Osteoblast (primary cell): Measurements from ENCODE around the gene CHN2. TPM values are rescaled to one million over a fixed set of nuclear protein-coding genes. Genes with fewer than 3 reads are reported as not detected.

Experiments
- DNase-seq: peaks from one replicate; pipeline ENCODE4 v3.0.0; 2011; ENCODE audit warnings: low spot score, mixed read lengths; ENCODE audit not compliant: insufficient read length; ENCODE audit errors: missing footprints
- H2AFZ ChIP-seq: 2 replicates; pipeline ENCODE4 v1.6.0; 2011; ENCODE audit warnings: mild to moderate bottlenecking, low read length
- H3K27ac ChIP-seq: 2 replicates; pipeline ENCODE4 v1.5.1; 2011; ENCODE audit warnings: mild to moderate bottlenecking, low read depth, low read length, moderate library complexity
- H3K27me3 ChIP-seq: 2 replicates; pipeline ENCODE4 v1.6.0; 2012; ENCODE audit warnings: mild to moderate bottlenecking, control low read depth, inconsistent platforms, low read length, moderate library complexity; ENCODE audit not compliant: insufficient read depth
- H3K36me3 ChIP-seq: 2 replicates; pipeline ENCODE4 v1.5.1; 2011; ENCODE audit warnings: mild to moderate bottlenecking, low read length, control low read depth, moderate library complexity; ENCODE audit not compliant: insufficient read depth
- H3K4me1 ChIP-seq: 2 replicates; pipeline ENCODE4 v1.5.1; 2011; ENCODE audit warnings: mild to moderate bottlenecking, low read length, control low read depth, moderate library complexity; ENCODE audit not compliant: insufficient read depth
- H3K4me2 ChIP-seq: 2 replicates; pipeline ENCODE4 v1.6.0; 2011; ENCODE audit warnings: mild to moderate bottlenecking, low read length; ENCODE audit not compliant: insufficient read depth
- H3K4me3 ChIP-seq: fragments of 200-600 bp; sonication (generic); 3 replicates; pipeline ENCODE4 v1.5.1; 2012; ENCODE audit warnings: mild to moderate bottlenecking, low read length, inconsistent platforms; ENCODE audit not compliant: insufficient read depth
- H3K79me2 ChIP-seq: 2 replicates; pipeline ENCODE4 v1.6.0; 2012; ENCODE audit warnings: mild to moderate bottlenecking, low read length, control low read depth, inconsistent platforms; ENCODE audit not compliant: insufficient read depth
- H3K9me3 ChIP-seq: 2 replicates; pipeline ENCODE4 v1.5.1; 2011; ENCODE audit warnings: low read depth, low read length, control low read depth
- H4K20me1 ChIP-seq: 2 replicates; pipeline ENCODE4 v1.6.0; 2012; ENCODE audit warnings: mild to moderate bottlenecking, low read length, control low read depth; ENCODE audit not compliant: insufficient read depth
- CTCF ChIP-seq: IDR thresholded peaks from 2 replicates; pipeline ENCODE4 v1.5.1; 2011; ENCODE audit warnings: mild to moderate bottlenecking, low read depth, low read length, moderate library complexity; ENCODE audit errors: extremely low read depth
- total RNA-seq: library from RNA; depleted of rRNA; stranded (reverse); fragments of >200 nt; gene quantifications from 2 replicates; pipeline ENCODE4 v1.2.3, GENCODE V29; 2012

The CHN2 gene
- total RNA-seq, 1 donor = under 0.01 TPM

- H3K27ac ChIP-seq = no peak overlapping the region
- no peak overlapping the region for H3K4me2 ChIP-seq
- H3K79me2 ChIP-seq = no peaks in the 10 kb centered on the region
- H3K4me3 ChIP-seq = no peak overlapping the region
- H3K4me1 ChIP-seq = no peaks in the 10 kb centered on the region
- H3K36me3 ChIP-seq = no peaks in the 10 kb centered on the region
- TF ChIP-seq CTCF = no peak
- DNase-seq = no peak
- no peaks in the 10 kb centered on the region for H4K20me1 ChIP-seq
- no peaks in the 10 kb centered on the region for H3K9me3 ChIP-seq
- H2AFZ ChIP-seq = no peak overlapping the region
- no peaks in the 10 kb centered on the region for H3K27me3 ChIP-seq
These were observed 10.0 kb upstream of the CHN2 start for GRCh38 chr7:29184599-29184998.

DNA sequence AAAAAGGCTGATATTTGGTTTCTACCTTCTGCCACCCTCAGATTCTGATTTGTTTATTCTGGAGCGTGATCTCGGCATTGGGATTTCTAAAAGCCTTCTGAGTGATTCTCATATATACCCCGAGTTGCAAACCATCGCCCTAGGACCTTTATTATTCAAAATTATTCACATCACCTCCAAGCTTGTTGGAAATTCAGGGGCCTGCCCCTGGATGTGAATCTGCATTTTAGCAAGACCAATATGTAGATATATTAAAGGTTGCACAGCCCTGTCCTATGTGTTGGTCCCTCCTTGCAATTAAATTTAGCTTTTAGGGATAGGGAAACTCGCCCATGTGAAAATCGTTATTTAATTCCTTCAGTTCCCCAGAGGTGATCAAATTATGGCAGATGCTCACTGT, 9.0 kb upstream of the CHN2 start:
- H2AFZ ChIP-seq = no peak overlapping the region
- no peaks in the 10 kb centered on the region for H3K36me3 ChIP-seq
- no peak overlapping the region for H3K27ac ChIP-seq
- no peaks in the 10 kb centered on the region for H4K20me1 ChIP-seq
- no peaks in the 10 kb centered on the region for H3K4me1 ChIP-seq
- H3K79me2 ChIP-seq = no peaks in the 10 kb centered on the region
- no peak overlapping the region for H3K4me2 ChIP-seq
- no peak for TF ChIP-seq CTCF
- H3K4me3 ChIP-seq = no peak overlapping the region
- H3K9me3 ChIP-seq = no peaks in the 10 kb centered on the region
- peaks cover 7% of the 10 kb centered on the region for H3K27me3 ChIP-seq
- no peak for DNase-seq

GRCh38 chr7:29189743-29190201, 4.8 kb upstream of the CHN2 start:
- H3K9me3 ChIP-seq = no peaks in the 10 kb centered on the region
- no peak overlapping the region for H3K4me2 ChIP-seq
- H3K36me3 ChIP-seq = no peaks in the 10 kb centered on the region
- no peaks in the 10 kb centered on the region for H4K20me1 ChIP-seq
- H3K27ac ChIP-seq = no peak overlapping the region
- H3K4me1 ChIP-seq = no peaks in the 10 kb centered on the region
- TF ChIP-seq CTCF = peak; percentile 68
- H2AFZ ChIP-seq = no peak overlapping the region
- peaks cover 43% of the 10 kb centered on the region for H3K27me3 ChIP-seq
- no peak overlapping the region for H3K4me3 ChIP-seq
- H3K79me2 ChIP-seq = no peaks in the 10 kb centered on the region
- peak; percentile 73 for DNase-seq

DNA sequence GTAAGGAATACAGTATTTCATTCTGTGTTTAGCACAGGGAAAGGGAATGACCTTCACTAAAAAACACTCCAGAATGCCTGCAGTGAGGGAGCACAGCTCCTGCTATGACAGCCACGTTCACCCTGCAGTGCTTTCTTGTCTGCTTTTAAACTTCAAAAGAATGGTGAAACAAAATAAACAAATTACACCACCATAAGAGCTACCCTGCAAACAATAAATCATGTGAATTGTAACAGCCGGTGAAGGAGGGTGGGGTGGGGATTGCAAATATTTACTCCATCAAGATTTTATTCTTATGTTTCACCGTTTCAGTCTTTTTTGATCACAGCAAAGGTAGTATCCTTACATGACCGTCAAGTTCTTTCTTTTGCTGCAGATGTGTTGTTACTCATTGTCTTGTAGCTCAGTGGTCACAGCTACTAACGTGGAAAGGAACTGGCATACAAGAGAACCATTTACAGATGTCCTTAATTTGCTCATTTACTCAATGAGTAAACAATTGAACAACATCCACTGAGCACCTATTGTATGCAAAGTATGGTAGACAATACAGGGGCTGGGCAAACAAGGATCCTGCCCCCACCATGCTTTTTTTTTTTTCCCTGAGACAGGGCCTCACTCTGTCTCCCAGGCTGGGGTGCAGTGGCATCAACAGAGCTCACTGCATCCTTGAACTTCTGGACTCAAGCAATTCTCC, 4.1 kb upstream of the CHN2 start:
- no peaks in the 10 kb centered on the region for H3K36me3 ChIP-seq
- peak; percentile 45 for DNase-seq
- no peak overlapping the region for H3K4me3 ChIP-seq
- H4K20me1 ChIP-seq = no peaks in the 10 kb centered on the region
- H3K79me2 ChIP-seq = no peaks in the 10 kb centered on the region
- no peak for TF ChIP-seq CTCF
- peaks cover 50% of the 10 kb centered on the region for H3K27me3 ChIP-seq
- H2AFZ ChIP-seq = no peak overlapping the region
- no peak overlapping the region for H3K4me2 ChIP-seq
- no peaks in the 10 kb centered on the region for H3K4me1 ChIP-seq
- H3K27ac ChIP-seq = no peak overlapping the region
- H3K9me3 ChIP-seq = no peaks in the 10 kb centered on the region
